RWPE2 (cell line): ENCODE results near the gene OR2T4.

Experiments
- ATAC-seq: fragments of 200-7000 bp; cut with Tn5 transposase; 3 replicates; pipeline ENCODE4 v1.9.1; 2021; ENCODE audit warnings: low read depth
- DNase-seq: peaks from one replicate; pipeline ENCODE4 v3.0.0-alpha.2; 2020; ENCODE audit warnings: low spot score
- H3K27ac ChIP-seq: fragments of 450-650 bp; 2 replicates; pipeline ENCODE4 v1.5.1; 2017; ENCODE audit warnings: mild to moderate bottlenecking; ENCODE audit not compliant: poor library complexity, severe bottlenecking
- H3K27me3 ChIP-seq: fragments of 250-450 bp; sonication (Bioruptor Pico); 2 replicates; pipeline ENCODE4 v1.5.1; 2021; ENCODE audit warnings: mild to moderate bottlenecking, moderate library complexity; ENCODE audit not compliant: insufficient read depth, poor library complexity, severe bottlenecking
- H3K36me3 ChIP-seq: fragments of 250-450 bp; sonication (Bioruptor Pico); 2 replicates; pipeline ENCODE4 v1.5.1; 2020; ENCODE audit warnings: low read depth, mild to moderate bottlenecking, moderate library complexity
- H3K4me1 ChIP-seq: fragments of 250-450 bp; sonication (Bioruptor Pico); 2 replicates; pipeline ENCODE4 v1.5.1; 2021; ENCODE audit warnings: mild to moderate bottlenecking, moderate library complexity; ENCODE audit not compliant: insufficient read depth, poor library complexity, severe bottlenecking
- H3K4me3 ChIP-seq: fragments of 250-450 bp; sonication (Bioruptor Pico); 2 replicates; pipeline ENCODE4 v1.5.1; 2021; ENCODE audit warnings: mild to moderate bottlenecking, moderate library complexity; ENCODE audit not compliant: severe bottlenecking
- H3K9me3 ChIP-seq: fragments of 250-450 bp; sonication (Bioruptor Pico); 2 replicates; pipeline ENCODE4 v1.5.1; 2021; ENCODE audit warnings: mild to moderate bottlenecking, moderate library complexity; ENCODE audit not compliant: severe bottlenecking
- CTCF ChIP-seq: fragments of 450-650 bp; IDR thresholded peaks from one replicate; pipeline ENCODE4 v1.5.1; 2017; ENCODE audit warnings: mild to moderate bottlenecking, moderate library complexity; ENCODE audit not compliant: poor library complexity, severe bottlenecking

OR2T4 gene

GRCh38 chr1:248361121-248361715, at the start of gene OR2T4:
OR2T4 (plus strand) TSS chr1:248361665; CDS start chr1:248361665, 0 bp downstream.
- H3K4me3 ChIP-seq = no peak within 1 kb of the TSS
- no peak for TF ChIP-seq CTCF
- ATAC-seq (no peak), DNase-seq (no peak)
- no peaks in the 10 kb centered on the region for H3K9me3 ChIP-seq
- no peaks in the 10 kb centered on the region for H3K36me3 ChIP-seq
- H3K27me3 ChIP-seq = no peaks in the 10 kb centered on the region
- H3K4me1 ChIP-seq = no peaks in the 10 kb centered on the region
- no peak within 1 kb of the TSS for H3K27ac ChIP-seq

DNA sequence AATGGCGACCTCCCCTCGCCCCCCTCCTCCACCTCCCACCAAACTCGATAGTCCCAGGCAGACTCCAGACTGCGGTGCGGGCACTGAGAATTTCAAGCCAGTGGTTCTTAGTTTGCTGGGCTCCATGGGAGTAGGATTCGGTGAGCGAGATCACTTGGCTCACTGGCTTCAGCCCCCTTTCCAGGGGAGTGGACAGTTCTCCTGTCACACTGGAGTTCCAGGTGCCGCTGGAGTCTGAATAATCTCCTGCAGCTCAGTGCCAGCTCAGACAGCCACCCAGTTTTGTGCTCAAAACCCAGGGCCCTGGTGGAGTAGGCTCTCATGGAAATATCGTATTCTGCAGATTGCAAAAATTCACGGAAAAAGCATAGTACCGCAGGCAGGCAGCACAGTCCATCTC, 44.7 kb upstream of the OR2T4 start:
- Histone ChIP-seq H3K27ac (no peak overlapping the region), H3K36me3 (no peaks in the 10 kb centered on the region), H3K27me3 (no peaks in the 10 kb centered on the region), H3K4me1 (no peaks in the 10 kb centered on the region), H3K4me3 (no peak overlapping the region), H3K9me3 (no peaks in the 10 kb centered on the region)
- ATAC-seq (no peak), DNase-seq (no peak)
- TF ChIP-seq CTCF = no peak

GRCh38 chr1:248324468-248324867, 37.0 kb upstream of the OR2T4 start, which contains the start of gene OR2M7:
OR2M7 (minus strand) TSS chr1:248324568; CDS start chr1:248324568, 0 bp downstream.
- no peak for TF ChIP-seq CTCF
- no peaks in the 10 kb centered on the region for H3K9me3 ChIP-seq
- DNase-seq = no peak
- ATAC-seq = no peak
- H3K36me3 ChIP-seq = no peaks in the 10 kb centered on the region
- H3K27ac ChIP-seq = no peak within 1 kb of the TSS
- H3K4me1 ChIP-seq = no peaks in the 10 kb centered on the region
- no peak within 1 kb of the TSS for H3K4me3 ChIP-seq
- no peaks in the 10 kb centered on the region for H3K27me3 ChIP-seq

DNA sequence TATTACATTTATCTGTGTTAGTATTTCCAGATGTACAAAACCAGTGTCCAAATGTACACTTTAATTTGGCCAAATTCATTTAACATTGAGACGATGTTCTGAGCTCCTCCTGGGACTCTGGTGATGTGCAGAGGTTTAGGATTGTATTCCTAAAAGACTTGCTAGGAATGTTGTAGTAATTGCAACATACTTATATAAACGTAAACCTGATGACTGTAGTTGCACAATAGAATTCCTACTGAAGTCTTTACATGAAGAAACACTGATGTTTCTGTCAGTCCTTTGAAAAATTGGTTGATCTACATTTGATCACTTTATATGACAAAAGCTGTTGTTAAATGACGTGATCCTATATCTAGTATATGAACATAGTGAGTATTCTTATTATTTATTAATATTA, 18.0 kb upstream of the OR2T4 start:
- ATAC-seq (no peak), DNase-seq (no peak)
- Histone ChIP-seq H3K4me3 (no peak overlapping the region), H3K27me3 (no peaks in the 10 kb centered on the region), H3K4me1 (no peaks in the 10 kb centered on the region), H3K27ac (no peak overlapping the region), H3K36me3 (no peaks in the 10 kb centered on the region), H3K9me3 (no peaks in the 10 kb centered on the region)
- TF ChIP-seq CTCF = no peak

GRCh38 chr1:248348475-248348874, 13.0 kb upstream of the OR2T4 start, which contains the start of gene OR14C36:
OR14C36 (plus strand) TSS chr1:248348775; CDS start chr1:248348775, 0 bp downstream.
- TF ChIP-seq CTCF = no peak
- DNase-seq = no peak
- no peaks in the 10 kb centered on the region for H3K36me3 ChIP-seq
- no peak within 1 kb of the TSS for H3K4me3 ChIP-seq
- no peak within 1 kb of the TSS for H3K27ac ChIP-seq
- no peaks in the 10 kb centered on the region for H3K27me3 ChIP-seq
- ATAC-seq = no peak
- no peaks in the 10 kb centered on the region for H3K9me3 ChIP-seq
- no peaks in the 10 kb centered on the region for H3K4me1 ChIP-seq
